HFF-Myc (cell line): ENCODE results near the gene EPN1.

Experiments used
- DNase-seq: peaks from one replicate; pipeline ENCODE4 v3.0.0-alpha.2; 2011; ENCODE audit warnings: low read depth; ENCODE audit errors: extremely low read depth
- H3K4me3 ChIP-seq: replicated peaks from 2 replicates; pipeline ENCODE4 v1.5.1; 2011; ENCODE audit warnings: low read depth, mild to moderate bottlenecking, control low read depth, low read length
- CTCF ChIP-seq: IDR thresholded peaks from 2 replicates; pipeline ENCODE4 v1.5.1; 2012; ENCODE audit warnings: mild to moderate bottlenecking, low read depth, low read length, control low read depth; ENCODE audit errors: missing control alignments

The EPN1 gene

DNA sequence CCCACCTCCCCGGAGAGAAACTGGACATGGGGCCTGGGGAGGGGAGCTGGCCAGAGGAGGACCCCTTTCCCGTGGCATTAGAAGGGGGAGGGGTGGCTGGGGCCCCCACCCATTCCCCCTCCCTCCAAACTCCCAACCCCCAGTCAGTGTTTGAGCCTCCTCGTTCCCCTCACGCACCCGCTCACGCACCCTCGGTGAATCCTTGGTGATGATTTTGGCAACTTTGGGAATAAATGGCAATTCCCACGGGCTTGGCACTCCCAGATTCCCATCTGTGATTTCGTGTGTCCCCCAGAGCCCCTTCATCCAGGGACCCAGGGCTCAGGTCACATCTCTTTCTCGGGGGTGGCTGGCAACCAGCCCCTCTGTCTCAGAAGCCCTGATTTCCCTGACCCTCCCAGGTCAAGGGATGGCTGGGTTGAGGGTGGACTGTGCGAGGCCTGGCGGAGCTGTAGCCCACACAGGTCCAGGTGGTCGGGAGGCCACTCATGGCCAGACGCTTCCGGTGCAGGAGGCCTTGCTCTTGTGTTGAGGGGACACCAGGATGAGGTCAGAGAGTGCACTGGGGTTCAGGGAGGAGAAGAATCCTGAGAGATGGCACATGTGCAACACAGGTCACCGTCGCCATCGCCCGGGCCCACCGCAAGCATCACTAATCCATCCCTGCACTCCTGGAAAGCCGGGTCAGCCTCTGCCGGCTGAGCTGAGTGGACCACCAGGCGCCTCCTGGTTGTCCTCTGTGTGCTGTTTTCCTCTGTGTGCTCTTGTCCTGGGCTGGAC, 20.7 kb downstream of the EPN1 start:
- no peak for TF ChIP-seq CTCF
- DNase-seq, result no peak

GRCh38 chr19:55696301-55697068, 21.5 kb downstream of the EPN1 start:
- H3K4me3 ChIP-seq, result no peak overlapping the region
- DNase-seq, result no peak
- TF ChIP-seq CTCF, result no peak

More for the DNA sequence above, 20.7 kb downstream of the EPN1 start:
- no peak overlapping the region for H3K4me3 ChIP-seq

DNA sequence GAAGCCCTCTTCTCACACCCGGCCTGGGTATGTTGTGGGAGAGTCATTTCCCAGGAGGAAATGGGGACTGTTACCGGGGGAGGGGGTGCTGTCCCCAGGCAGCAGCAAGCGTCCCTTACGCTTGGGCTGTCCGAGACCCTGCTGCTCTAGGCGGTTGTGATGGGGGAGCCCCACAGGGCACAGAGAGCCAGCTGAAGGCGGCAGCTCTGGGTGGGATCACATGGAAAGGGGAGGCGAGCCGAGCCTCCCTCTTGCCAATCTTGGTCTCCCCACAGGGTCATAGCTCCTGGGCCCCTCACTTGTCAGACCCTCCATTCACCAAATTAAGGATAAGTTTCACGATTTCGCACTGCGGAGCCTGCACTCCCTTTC, 22.0 kb downstream of the EPN1 start:
- DNase-seq, result no peak
- no peak for TF ChIP-seq CTCF
- H3K4me3 ChIP-seq, result no peak overlapping the region

GRCh38 chr19:55697698-55698097, 22.7 kb downstream of the EPN1 start:
- no peak for TF ChIP-seq CTCF
- H3K4me3 ChIP-seq, result no peak overlapping the region
- no peak for DNase-seq

DNA sequence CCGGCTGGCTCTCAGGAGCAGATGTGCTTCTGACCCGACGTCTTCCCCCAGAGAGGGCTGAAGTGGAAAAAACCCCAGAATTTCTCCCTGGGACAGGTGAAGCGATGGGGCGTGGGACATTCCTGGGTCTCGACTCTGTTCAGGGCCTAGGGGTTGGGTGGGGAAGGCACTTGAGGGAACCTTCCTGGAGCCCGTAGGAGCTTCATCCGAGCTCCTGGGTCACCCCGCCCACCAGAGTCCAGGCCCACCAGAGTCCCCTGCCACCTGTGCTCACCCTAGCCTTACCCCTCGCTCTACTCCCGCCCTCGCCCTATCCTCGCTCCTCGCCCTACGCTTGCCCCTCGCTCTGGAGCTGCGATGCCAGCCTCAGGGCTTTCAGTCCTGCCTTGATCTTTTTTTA, 23.2 kb downstream of the EPN1 start:
- H3K4me3 ChIP-seq, result no peak overlapping the region
- DNase-seq, result no peak
- TF ChIP-seq CTCF, result no peak

DNA sequence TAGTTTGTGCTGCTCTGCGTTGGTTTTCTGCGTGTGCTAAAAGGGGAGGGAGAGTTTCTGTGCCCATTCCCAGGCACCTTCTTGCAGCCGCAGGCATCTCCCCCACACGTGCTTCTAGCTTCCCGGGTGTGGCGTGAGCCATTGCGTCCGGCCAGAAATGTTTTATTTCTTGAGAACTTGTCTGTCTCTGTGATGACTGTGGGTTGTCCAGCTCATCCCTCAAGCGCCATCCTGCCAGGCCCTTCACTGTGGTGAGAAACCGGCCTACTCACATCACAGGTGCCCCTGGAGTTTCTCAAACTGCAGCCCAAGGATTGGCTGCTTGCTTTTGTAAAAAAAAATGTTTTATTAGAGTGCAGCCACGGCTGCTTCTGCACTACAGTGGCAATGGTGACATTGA, 24.2 kb downstream of the EPN1 start:
- no peak for DNase-seq
- no peak overlapping the region for H3K4me3 ChIP-seq
- TF ChIP-seq CTCF, result no peak
